Adrenal gland (tissue), 5 donors: Measurements from ENCODE around the gene SORBS1.

Experiments
- POLR2A ChIP-seq, 2 donors: fragments of 450-650 bp; IDR thresholded peaks; one replicate each; pipeline ENCODE4 v1.6.1; 2017; ENCODE audit warnings: antibody characterized with exemption in 2 of 2, mild to moderate bottlenecking in 2 of 2, moderate library complexity in 1 of 2
- TF ChIP-seq, protein P1 (sequence below), 6 experiments: fragments of 450-650 bp in 4 of 6; fragments of 200-600 bp in 2 of 6; sonication (generic) in 1 of 6; IDR thresholded peaks; 1 replicate in 5 of 6; 2 replicates in 1 of 6; pipeline versions ENCODE4 v1.5.1 to v1.8.0; 2016 to 2021; ENCODE audit warnings: antibody characterized with exemption in 6 of 6, mild to moderate bottlenecking in 2 of 6, moderate library complexity in 1 of 6
- donor health status: DM: no; HTN: no; CAD: no.

DNA sequence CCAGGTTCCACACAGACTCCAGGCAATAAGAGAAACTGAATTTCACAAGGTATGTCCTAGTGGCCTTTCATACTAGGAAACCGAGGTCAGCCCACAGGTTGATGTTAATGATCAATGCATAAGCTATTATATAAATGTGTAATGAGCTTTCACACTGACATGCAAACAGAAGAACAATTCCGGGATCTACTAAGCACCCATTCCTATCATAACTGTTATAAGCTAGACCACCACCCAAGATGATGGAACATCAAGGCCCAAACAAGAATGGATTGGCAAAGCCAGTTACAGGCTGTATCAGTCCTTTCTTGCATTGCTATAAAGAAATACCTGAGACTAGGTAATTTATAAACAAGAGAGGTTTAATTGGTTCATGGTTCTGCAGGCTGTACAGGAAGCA, 15.2 kb downstream of the SORBS1 start:
- TF ChIP-seq, protein P1, sequence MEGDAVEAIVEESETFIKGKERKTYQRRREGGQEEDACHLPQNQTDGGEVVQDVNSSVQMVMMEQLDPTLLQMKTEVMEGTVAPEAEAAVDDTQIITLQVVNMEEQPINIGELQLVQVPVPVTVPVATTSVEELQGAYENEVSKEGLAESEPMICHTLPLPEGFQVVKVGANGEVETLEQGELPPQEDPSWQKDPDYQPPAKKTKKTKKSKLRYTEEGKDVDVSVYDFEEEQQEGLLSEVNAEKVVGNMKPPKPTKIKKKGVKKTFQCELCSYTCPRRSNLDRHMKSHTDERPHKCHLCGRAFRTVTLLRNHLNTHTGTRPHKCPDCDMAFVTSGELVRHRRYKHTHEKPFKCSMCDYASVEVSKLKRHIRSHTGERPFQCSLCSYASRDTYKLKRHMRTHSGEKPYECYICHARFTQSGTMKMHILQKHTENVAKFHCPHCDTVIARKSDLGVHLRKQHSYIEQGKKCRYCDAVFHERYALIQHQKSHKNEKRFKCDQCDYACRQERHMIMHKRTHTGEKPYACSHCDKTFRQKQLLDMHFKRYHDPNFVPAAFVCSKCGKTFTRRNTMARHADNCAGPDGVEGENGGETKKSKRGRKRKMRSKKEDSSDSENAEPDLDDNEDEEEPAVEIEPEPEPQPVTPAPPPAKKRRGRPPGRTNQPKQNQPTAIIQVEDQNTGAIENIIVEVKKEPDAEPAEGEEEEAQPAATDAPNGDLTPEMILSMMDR (IDR thresholded peaks at IDR 0.05) = no peak
- TF ChIP-seq POLR2A (IDR thresholded peaks at IDR 0.05) = no peak
